ENCODE results near the gene ZBTB34.

GRCh38 chr9:126839301-126839700 lies 21.1 kb upstream of the ZBTB34 start:
- TF ChIP-seq MAX (IDR thresholded peaks at IDR 0.05) (no peak), CTCF (IDR thresholded peaks at IDR 0.05; ENCODE audit: low read depth, low read length, missing input control) (no peak), RAD21 (IDR thresholded peaks at IDR 0.05) (no peak), ATF3 (IDR thresholded peaks at IDR 0.05) (no peak), GABPA (IDR thresholded peaks at IDR 0.05 in 1 of 2, conservative IDR thresholded peaks at IDR 0.05 in 1 of 2) (no peak), TAF1 (conservative IDR thresholded peaks at IDR 0.05) (no peak), SP1 (IDR thresholded peaks at IDR 0.05) (no peak), JUND (IDR thresholded peaks at IDR 0.05) (no peak), EGR1 (IDR thresholded peaks at IDR 0.05; ENCODE audit: low read depth in 2 of 2) (no peak), ZBTB33 (IDR thresholded peaks at IDR 0.05) (no peak), FOXA2 (IDR thresholded peaks at IDR 0.05) (no peak), RXRA (IDR thresholded peaks at IDR 0.05) (no peak), REST (IDR thresholded peaks at IDR 0.05) (no peak), HNF4A (conservative IDR thresholded peaks at IDR 0.05) (no peak)
